C4-2B (cell line): Measurements from ENCODE around the gene GFY.
"Not testable (repeated sequence)": the region's sequence is repeated elsewhere in the genome, so short reads cannot be mapped to it uniquely, and the experiment has no call there.

Source experiments
- ZFX ChIP-seq: fragments of 450-650 bp; IDR thresholded peaks from 2 replicates; pipeline ENCODE4 v1.6.1; 2017
- TF ChIP-seq, protein P1 (sequence below): fragments of 450-650 bp; conservative IDR thresholded peaks from 2 replicates; pipeline ENCODE4 v1.5.1; 2017; ENCODE audit warnings: mild to moderate bottlenecking

GRCh38 chr19:49444100-49444700 lies 19.0 kb downstream of the GFY start:
- TF ChIP-seq, protein P1, sequence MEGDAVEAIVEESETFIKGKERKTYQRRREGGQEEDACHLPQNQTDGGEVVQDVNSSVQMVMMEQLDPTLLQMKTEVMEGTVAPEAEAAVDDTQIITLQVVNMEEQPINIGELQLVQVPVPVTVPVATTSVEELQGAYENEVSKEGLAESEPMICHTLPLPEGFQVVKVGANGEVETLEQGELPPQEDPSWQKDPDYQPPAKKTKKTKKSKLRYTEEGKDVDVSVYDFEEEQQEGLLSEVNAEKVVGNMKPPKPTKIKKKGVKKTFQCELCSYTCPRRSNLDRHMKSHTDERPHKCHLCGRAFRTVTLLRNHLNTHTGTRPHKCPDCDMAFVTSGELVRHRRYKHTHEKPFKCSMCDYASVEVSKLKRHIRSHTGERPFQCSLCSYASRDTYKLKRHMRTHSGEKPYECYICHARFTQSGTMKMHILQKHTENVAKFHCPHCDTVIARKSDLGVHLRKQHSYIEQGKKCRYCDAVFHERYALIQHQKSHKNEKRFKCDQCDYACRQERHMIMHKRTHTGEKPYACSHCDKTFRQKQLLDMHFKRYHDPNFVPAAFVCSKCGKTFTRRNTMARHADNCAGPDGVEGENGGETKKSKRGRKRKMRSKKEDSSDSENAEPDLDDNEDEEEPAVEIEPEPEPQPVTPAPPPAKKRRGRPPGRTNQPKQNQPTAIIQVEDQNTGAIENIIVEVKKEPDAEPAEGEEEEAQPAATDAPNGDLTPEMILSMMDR = not testable (repeated sequence)
- TF ChIP-seq ZFX = not testable (repeated sequence)
